ENCODE data around the gene GFRA4. TPM values are rescaled to one million over a fixed set of nuclear protein-coding genes. Genes with fewer than 3 reads are reported as not detected.
A peak's percentile ranks its signal among the peaks of the same experiment; 100 is the strongest.

GFRA4 gene
- total RNA-seq, 1 experiment from 2014 or later, result not detected

DNA sequence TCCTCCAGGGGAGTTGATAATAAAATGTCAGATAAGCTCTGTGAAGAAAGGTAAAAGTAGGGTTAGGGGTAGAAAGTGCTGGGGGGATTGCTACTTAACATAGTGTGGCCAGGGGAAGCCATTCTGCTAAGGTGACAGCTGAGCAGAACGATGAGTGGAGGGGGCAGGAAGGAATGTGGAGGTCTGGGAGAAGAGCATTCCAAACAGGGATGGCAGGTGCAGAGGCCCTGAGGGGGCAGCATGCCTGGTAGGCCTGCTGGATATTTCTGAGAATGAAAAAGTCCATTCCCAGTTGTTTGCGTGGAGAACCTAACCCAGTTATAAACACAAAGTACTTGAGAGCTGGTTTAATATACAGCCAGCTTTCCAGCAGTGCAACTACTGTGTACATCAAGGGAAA lies 9.3 kb downstream of the GFRA4 start:
- DNase-seq (ENCODE audit: low spot score), result no peak

DNA sequence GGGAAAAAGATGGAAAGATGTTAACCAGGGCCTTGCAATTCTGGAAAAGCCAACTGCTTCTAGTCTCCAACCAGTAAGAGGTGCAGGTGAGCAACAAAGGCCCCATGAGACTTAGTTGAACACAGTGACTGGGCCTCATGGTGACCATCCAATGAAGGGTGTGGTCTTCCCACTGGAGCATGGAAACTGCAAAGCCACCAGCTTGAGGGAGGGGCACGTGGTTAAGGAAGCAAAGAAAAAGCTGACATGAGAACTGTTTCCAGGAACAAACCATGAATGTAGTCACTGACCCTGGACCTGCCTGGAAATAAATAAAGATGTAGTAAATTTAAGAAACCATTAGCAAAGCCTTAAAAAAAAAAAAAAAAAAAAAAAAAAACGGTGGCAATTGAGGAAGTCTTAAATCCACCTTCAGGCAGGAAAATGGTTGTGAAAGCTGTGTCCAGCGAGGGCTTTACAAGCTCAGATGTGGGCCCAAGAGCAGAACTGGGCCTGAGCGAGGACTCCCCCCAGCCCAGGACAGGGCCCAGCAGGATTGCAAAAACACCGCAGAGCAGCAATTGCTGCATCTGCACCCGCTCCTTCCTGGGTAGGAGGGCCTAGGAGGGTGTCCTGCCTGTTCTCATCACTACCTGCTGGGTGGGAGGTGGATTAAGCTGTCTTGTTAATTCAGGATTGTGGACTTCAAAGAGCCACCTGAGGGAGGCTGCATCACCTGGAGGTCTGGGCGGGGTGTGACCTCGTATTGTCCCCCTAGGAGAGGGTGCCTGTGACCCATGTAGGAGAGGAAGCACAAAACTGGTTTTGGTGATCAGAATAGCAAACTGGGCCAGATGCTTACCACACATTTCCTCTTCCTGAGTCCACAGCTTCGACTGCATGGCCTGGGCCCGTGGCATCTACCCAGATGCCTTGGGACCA lies 10.3 kb downstream of the GFRA4 start:
- DNase-seq (ENCODE audit: low spot score), result no peak

DNA sequence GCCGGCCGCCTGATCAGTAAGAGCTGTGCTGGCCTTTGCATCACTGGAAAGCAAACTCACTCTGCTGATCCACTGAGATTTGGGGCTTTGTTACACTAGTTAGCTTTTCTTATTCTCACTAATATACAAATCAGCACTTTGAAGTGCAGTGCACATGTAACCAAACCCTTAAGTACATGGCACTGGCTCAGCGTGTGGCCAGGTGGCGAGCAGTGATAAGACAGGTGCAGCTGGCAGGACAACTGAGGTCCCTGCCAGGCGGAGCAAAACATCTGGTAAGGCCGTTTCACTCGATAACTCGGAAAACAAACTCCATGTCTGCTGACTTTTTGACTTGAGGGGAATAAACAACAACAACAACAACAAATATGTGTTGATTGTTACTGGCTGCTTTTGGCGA lies 11.0 kb downstream of the GFRA4 start:
- no peak for DNase-seq (ENCODE audit: low spot score)

DNA sequence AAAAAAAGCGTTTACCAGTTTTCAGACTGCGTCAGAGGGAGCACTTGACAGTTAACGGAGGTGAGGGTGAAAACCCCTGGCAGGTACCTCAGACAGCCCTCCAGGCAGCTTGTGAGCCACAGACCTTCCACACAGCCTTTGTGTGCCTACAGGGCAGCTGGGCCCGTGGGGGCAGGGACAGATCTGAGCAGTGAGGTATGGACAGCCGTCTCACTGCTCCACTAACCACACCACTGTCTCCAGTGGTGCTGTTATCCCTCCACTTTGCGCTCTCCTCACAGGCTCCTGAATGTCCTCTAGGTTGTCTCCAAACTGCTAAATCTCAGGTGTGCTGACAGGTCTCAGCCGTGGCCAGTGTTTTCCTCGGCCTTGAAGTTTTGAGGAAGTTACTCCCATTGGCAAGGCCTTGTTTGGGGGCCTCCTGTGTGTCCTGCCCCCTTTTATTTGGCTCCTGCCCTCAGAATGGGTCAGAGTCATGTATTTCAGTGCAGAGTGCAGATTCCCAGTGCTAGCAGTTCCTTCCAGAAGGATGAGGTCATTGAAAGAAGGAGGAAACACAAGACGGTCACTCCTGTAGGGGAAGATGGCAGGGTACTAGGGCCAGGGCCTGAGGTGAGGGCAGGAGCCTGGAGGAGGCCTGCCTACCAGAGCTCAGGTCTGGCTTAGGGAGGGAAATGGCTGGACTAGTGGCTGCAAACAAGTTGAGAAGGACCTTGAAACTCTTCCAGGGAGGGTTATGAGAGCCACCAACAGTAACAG lies 11.8 kb downstream of the GFRA4 start:
- no peak for DNase-seq (ENCODE audit: low spot score)

DNA sequence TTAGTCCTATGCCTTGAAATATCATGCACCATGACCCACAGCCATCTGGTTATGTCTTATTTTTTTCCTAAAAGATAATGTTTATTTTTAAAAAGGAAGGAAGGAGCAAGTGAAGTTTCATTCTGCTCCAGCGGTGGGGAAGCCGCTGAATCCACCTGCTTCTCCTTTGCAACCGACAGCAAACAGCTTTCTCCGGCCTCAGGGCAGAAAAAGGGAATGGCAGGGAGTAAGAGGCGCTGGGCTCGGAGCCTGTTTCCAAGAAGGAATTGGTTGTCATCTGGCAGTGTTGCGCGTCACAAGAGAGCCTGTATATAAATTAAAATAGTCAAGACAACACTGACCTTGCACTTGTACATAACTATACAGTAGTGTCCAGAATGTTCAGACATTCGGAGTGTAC lies 14.2 kb downstream of the GFRA4 start:
- no peak for DNase-seq (ENCODE audit: low spot score)

DNA sequence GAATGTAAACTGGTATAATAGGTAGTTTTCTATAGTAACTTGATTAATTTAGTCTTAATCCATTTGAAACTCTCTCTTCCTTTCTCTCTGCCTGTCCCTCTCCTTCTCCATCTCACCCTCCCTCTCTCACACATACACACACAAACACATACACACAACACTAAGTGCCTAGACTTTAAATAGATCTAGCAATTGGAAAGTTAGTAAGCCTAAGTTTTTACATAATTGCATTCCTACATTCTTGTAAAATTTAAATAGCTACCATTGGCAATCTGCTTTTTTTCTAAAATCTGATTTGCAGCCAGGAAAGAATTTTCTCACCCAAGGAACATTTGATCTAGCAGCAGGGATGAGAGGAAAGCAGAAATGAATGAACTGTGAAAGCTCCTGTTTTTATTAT lies 15.7 kb downstream of the GFRA4 start:
- no peak for DNase-seq (ENCODE audit: low spot score)

DNA sequence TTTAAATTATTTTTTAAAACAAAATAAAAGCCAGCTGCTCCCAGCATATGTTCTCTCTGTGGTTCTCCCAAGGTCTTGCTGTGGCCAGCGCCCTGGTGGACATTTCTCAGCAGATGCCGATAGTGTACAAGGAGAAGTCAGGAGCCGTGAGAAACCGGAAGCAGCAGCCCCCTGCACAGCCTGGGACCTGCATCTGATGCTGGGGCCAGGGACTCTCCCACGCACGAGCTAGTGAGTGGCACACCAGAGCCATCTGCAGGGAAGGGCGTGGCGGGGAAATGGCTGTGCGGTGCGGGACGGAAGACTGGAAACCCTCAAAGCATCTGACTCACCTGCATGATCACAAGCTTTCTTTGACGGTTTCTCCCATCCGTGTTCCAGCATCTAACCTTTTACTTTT lies 16.5 kb downstream of the GFRA4 start:
- no peak for DNase-seq (ENCODE audit: low spot score)

DNA sequence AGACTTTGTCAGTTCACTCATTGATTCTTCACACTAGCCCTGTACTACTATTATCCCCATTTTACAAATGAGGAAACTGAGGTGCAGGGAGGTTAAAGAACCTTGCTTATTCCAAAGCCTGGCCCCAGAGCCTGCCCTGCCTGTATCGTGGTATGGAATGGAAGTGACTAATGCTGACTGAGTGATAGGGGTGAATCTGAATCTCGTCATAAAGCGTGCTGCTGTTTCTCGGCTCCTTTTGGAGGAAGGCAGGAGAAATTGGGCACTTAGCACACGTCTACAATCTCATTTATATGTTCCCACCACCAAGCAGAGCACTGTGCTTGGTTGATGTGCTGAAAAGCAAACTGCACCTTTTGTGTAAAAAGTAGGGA lies 17.1 kb downstream of the GFRA4 start:
- DNase-seq (ENCODE audit: low spot score), result no peak

DNA sequence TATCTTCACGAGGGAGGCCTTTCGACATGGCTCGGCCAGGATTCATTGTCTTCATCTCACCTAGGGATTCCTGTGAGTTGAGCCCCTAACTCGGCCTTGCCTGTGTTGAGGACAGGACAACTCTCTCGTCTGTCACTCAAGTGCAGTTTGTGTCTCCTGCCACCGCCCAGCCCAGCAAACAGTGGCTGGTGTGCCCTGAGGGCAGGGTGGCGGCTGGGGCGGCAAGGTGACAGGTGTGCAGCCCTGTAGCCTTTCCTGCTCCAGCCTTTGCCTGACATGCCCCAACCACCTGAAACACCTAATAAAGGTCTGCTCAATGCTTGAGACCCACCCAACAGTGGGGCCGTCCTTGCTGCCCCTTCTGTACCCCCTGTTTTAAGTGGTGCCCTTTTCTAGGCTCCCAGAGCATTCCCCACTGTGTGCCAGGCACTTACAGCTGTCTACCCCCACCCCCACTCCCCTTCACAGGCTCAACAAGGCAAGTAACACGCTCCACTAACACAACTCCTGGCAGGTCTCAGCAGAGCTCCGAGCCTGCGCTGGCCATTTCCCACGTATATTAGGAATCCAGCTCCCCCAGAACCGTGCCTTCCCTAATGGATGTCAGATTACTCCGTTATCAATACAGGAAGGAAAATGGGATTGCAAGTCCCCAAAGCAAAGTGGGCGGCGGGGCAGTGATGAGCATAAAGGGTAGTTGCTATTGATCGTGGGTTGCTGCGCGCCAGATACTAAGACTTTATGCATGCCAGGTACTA lies 17.7 kb downstream of the GFRA4 start:
- no peak for DNase-seq (ENCODE audit: low spot score)

DNA sequence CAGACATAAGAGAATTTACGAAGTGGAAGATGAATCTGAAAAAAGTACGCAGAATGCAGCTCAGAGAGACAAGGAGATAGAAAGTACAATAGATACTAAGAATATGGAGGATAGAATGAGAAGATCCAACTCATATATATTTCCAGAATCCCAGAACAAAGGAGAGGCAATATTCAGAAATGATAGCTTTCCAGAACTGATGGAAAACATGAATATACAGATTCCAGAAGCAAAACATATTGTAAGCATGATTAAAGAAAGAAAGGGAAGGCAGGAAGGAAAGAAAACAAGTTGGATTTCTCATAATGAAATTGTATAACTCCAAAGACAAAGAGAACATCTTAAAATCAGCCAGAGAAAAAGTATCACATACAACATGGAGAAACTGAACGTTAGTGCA lies 22.9 kb downstream of the GFRA4 start:
- no peak for DNase-seq (ENCODE audit: low spot score)

DNA sequence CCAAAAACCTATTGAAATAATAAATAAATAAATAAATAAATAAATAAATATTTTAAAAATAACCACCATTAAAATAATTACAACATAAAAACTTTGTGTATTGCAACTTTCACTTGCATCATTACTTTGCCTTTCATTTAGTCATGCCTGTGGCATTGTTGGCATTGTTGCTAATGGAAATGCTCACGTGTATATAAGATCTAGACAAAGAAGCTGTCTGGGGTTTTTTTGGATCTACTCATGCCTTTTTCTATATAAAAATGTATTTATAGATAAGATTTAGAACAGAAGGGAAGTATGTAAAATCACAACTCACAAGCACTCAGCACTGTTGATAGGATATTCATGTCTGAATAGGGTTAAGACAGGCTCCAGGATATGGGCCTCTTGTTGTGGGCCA lies 27.9 kb downstream of the GFRA4 start:
- DNase-seq (ENCODE audit: low spot score), result no peak

DNA sequence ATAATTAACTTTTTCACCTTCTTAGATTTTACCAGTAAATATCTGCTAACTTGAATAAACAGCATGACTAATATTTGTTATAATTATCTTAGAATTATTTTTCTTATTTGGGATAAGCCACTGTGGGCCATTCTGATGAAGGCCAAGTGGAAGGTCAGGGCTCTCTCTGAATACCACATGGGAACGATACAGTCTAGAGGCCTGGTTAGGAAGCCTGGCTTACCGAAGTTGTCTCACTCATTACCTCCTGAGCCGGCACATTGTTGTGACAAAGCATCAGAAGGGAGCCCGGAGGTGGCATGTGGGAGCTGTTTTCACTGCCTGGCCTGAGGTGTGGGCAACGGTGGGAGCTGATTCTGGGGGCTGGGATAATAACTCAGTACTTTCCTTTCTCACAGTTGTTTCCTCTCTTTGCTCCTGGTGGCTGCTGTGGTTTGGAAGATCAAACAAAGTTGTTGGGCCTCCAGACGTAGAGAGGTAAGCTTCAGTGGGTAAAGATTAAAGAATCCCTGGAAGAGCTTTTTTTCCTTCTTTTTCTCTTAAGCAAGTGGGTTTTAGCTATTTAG lies 29.2 kb downstream of the GFRA4 start:
- no peak for DNase-seq (ENCODE audit: low spot score)

DNA sequence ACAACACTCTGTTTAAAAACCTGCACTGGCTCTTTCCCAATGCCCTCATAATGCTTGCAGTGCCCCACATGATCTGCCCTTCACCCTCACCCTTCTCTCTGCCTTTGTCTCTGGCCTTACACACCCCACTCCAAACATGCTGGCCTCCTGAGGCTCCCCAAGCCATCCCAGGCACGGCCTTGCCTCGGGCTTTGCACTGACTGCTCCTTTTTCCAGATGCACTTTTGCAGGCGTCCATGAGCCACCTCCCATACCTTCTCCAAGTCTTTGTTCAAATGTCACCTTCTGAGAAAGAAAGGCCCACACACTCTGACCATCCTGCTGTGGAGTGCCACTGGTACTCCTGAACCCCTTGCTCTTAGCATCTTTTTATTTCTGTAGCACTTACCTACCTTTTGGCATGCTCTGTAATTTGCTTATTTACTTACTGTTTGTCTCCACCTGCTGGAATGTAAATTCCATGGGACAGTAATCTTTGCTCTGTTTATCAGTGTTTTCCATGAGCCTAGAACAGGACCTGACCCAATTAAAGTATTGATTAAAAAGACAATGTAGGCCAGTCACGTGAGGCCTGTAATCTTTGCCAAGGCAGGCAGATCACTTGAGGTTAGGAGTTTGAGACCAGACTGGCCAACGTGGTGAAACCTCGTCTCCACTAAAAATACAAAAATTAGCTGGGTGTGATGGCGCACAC lies 30.7 kb downstream of the GFRA4 start:
- no peak for DNase-seq (ENCODE audit: low spot score)

DNA sequence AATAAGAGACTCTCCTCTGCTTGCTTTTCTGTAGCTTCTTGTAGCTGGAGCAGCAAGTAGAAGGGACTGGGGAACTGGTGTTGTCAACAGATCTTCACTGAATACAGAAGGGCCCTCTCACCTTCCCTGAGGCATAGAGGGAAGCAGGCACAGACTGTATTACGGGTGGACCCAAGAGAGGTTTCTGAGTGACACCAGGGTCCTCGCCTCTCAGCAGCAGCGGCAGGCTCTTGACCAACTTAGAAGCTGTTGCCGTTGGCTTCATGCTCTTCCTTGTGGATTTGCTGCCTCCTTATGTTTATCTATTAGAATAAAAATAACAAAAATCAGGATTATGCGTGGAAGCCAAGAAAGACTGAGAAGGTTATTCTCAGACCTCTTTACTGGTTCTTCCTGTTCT lies 31.7 kb downstream of the GFRA4 start:
- no peak for DNase-seq (ENCODE audit: low spot score)

DNA sequence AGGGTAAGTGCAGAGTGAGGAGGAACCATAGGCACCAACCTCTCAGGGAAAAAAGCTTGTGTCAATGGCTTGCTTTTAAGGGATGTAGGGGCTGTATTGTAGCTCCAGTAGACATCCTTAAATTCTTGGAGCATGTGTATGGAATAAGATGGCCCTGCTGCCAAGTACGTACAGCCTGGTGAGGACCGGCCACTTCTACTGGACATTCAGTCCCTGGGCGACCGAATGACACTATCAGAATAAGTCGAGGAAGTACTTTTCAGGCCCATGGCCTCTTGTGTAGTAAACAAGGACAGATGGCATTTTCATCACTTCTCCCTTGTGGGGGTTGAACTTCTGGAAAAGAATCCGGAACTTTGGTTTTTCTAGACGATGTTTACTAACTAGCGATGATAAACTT lies 32.8 kb downstream of the GFRA4 start:
- DNase-seq (ENCODE audit: low spot score), result no peak

DNA sequence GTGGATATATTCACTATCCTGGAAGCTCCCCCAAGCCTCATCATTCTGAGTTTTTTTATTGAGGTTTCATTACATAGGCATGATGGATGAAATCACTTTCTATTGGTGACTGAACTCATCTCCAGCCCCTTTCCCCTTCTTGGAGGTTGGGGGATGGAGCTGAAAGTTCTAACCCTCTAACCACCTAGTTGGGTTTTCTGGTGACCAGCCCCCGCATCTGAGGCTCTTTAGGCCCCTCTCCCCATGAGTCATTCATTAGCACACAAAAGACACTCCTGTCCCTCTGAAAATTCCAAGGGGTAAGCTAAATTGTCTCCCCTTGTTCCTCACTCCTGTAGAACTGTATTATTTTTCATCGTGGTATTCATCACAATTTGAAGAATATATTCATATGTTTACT lies 33.3 kb downstream of the GFRA4 start:
- no peak for DNase-seq (ENCODE audit: low spot score)

DNA sequence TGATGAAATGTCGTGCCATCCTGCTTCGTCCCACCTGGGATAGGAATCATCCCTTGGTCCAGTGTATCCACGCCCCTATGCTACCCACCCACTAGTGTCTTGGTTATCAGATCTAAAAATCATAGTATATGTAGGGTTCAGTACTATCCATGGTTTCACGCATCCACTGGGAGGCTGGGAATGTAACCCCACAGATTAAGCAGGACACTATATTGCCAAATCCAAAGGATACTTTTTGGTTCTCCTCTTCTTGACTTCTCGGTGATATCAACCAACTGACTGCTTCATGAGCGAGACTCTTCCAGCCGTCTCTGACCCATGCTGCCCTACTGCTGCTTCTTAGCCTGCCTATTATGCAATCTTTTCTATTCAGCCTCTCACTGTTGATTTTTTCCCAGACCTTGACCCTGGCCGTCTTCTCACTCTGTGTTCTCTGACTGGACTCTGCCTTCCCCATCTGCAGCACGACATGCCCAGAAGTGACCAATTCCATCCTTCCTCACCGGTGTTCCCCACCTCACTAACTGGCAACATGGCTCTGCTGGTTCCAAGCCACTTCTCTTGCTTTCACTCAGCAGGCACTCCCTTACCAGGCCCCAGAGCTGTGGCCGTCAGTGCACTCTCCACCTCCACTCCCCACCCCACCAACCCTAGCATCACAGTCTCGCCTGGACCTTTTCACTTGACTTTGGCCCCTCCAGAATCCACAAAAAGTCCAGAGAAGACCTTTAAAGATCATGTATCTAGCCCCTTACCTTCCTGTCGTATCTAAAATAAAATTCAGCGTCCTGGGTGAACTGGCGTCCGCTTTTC lies 34.5 kb downstream of the GFRA4 start:
- DNase-seq (ENCODE audit: low spot score), result no peak

DNA sequence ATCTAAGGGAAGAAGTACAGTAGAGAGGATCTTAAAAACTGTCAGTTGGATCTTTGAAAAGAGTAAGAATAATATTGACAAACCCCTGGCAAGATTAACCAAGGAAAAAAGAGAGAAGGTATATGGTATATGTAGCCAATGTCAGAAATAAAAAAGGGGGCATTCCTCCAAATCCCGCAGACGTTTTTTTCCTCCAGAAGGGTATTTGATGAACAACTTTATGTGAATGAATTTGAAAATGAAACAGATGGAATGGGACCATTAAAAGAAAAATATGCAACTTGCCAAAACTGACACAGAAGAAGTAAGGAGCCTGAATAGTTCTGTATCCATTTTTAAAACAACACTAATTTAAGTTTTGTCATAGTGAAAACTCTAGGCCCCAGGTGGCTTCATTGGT lies 35.7 kb downstream of the GFRA4 start:
- no peak for DNase-seq (ENCODE audit: low spot score)

DNA sequence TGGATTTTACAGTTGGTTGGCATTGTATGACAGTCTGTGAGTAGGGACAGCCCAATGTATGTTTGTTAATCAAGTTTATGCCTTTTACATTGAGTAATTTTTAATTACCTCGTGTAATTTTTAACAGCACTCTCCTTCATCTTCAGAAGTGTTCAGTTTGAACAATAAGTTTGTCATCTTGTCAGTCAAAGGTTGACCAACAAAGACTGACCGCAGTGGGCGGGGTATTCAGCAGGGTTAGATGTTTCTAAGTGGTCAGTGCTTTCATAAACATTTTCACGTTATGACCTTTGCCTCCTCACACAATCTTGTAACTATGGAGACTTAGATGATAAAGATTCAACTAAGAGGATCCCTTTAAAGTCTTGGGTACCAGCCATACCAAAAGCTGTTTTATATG lies 40.8 kb downstream of the GFRA4 start:
- DNase-seq (ENCODE audit: low spot score), result no peak

DNA sequence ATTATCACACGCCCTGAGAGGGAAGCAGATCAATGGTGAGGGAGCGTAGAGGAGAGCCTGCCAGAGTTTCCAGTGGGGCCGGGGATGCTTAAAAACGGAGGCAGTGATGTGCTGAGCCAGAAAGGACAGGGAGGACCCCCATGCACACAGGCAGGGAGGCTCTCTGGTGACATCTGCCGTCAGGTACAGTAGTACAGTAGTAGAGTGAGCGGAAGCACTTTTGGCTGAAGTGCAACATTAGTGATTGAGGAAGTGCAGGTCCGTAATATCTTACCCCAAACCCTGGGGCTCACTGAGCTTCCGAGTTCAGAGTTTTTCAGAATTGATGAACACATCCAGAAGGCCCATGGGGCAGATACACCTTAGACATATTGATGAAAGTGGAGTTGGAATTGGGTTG lies 42.1 kb downstream of the GFRA4 start:
- DNase-seq (ENCODE audit: low spot score), result no peak

DNA sequence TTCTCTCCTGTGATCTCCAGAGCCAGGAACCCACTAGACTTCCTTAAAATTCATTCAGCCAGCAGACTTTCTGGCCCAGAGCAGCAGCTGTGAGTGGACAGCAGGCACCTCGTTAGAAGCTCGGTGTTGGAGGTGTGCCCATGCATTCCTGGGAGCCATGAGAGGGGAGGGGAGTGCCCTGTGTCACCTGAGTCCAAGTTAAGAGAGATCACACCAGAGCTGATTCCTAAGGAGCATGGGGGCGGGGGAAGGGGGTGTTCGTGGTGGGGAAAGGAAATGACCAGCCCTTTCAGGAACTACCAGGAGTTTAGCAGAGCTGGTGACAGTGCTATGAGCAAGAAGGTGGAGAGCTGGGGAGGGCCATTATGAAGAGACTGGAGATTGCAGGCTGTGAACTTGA lies 46.9 kb downstream of the GFRA4 start:
- DNase-seq (ENCODE audit: low spot score), result peak; percentile 62
